Testis (tissue), 2 donors: Measurements from ENCODE around the gene TLK1.

Source experiments
- POLR2A ChIP-seq: fragments of 450-650 bp; IDR thresholded peaks from one replicate; pipeline ENCODE4 v1.6.1; 2017; ENCODE audit warnings: antibody characterized with exemption, mild to moderate bottlenecking, moderate library complexity
- TF ChIP-seq, protein P1 (sequence below), 3 experiments: fragments of 450-650 bp in 2 of 3; fragments of 200-600 bp in 1 of 3; sonication (generic) in 1 of 3; IDR thresholded peaks; one replicate each; pipeline ENCODE4 v1.5.1; 2016 to 2019; ENCODE audit warnings: antibody characterized with exemption in 3 of 3, mild to moderate bottlenecking in 2 of 3, moderate library complexity in 1 of 3

- TF ChIP-seq, protein P1, sequence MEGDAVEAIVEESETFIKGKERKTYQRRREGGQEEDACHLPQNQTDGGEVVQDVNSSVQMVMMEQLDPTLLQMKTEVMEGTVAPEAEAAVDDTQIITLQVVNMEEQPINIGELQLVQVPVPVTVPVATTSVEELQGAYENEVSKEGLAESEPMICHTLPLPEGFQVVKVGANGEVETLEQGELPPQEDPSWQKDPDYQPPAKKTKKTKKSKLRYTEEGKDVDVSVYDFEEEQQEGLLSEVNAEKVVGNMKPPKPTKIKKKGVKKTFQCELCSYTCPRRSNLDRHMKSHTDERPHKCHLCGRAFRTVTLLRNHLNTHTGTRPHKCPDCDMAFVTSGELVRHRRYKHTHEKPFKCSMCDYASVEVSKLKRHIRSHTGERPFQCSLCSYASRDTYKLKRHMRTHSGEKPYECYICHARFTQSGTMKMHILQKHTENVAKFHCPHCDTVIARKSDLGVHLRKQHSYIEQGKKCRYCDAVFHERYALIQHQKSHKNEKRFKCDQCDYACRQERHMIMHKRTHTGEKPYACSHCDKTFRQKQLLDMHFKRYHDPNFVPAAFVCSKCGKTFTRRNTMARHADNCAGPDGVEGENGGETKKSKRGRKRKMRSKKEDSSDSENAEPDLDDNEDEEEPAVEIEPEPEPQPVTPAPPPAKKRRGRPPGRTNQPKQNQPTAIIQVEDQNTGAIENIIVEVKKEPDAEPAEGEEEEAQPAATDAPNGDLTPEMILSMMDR (IDR thresholded peaks at IDR 0.05), result no peak
- TF ChIP-seq POLR2A, result no peak
Observed at GRCh38 chr2:170969872-170970496, 190.7 kb downstream of the TLK1 start.
